ENCODE measurements around the gene GRM3.

DNA sequence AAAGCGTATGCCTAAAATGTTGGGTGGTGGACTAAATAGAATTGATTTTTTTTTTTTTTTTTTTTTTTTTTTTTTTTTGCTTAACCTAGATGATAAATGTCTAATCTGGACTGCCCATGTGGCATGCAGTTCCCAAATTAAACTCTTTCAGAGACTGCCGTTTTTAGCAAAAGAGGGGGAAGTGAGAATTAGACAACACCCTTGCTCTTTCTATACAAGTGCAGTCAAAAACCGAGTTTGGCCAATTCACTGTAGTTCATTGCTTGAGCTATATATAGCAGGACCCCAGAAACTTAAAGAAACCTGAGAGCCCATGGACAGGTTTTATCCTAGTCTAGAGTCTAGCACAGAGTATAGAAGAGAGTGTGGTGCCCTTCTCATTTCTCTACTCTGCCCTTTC is 141.9 kb downstream of the GRM3 start:
- TF ChIP-seq CTCF (IDR thresholded peaks at IDR 0.05) (no peak), FOXM1 (IDR thresholded peaks at IDR 0.05; ENCODE audit: low read depth) (no peak), NRF1 (IDR thresholded peaks at IDR 0.05; ENCODE audit: low read depth, low read length) (no peak), EP300 (IDR thresholded peaks at IDR 0.05; ENCODE audit: borderline replicate concordance in 1 of 2, low read depth in 1 of 2, low read length in 1 of 2) (no peak), NFIC (IDR thresholded peaks at IDR 0.05; ENCODE audit: borderline replicate concordance) (no peak), RAD21 (IDR thresholded peaks at IDR 0.05; ENCODE audit: low read length) (no peak), CHD2 (IDR thresholded peaks at IDR 0.05; ENCODE audit: low read length, partially characterized antibody) (no peak), FOXJ3 (CRISPR knock-in tag; IDR thresholded peaks at IDR 0.05) (no peak), TAF1 (IDR thresholded peaks at IDR 0.05; ENCODE audit: borderline replicate concordance, low read depth, low read length) (no peak)
- TF ChIP-seq, protein P1, sequence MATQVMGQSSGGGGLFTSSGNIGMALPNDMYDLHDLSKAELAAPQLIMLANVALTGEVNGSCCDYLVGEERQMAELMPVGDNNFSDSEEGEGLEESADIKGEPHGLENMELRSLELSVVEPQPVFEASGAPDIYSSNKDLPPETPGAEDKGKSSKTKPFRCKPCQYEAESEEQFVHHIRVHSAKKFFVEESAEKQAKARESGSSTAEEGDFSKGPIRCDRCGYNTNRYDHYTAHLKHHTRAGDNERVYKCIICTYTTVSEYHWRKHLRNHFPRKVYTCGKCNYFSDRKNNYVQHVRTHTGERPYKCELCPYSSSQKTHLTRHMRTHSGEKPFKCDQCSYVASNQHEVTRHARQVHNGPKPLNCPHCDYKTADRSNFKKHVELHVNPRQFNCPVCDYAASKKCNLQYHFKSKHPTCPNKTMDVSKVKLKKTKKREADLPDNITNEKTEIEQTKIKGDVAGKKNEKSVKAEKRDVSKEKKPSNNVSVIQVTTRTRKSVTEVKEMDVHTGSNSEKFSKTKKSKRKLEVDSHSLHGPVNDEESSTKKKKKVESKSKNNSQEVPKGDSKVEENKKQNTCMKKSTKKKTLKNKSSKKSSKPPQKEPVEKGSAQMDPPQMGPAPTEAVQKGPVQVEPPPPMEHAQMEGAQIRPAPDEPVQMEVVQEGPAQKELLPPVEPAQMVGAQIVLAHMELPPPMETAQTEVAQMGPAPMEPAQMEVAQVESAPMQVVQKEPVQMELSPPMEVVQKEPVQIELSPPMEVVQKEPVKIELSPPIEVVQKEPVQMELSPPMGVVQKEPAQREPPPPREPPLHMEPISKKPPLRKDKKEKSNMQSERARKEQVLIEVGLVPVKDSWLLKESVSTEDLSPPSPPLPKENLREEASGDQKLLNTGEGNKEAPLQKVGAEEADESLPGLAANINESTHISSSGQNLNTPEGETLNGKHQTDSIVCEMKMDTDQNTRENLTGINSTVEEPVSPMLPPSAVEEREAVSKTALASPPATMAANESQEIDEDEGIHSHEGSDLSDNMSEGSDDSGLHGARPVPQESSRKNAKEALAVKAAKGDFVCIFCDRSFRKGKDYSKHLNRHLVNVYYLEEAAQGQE (IDR thresholded peaks at IDR 0.05; ENCODE audit: low read depth, low read length) = no peak

All from SK-N-SH (cell line).